BLaER1 (cell line): Measurements from ENCODE around the gene OLFML2B.

Source experiments
- H3K27ac ChIP-seq: shearing (Covaris generic); formaldehyde crosslinking; 2 replicates; pipeline ENCODE4 v1.8.1; 2022
- H3K27me3 ChIP-seq: shearing (Covaris generic); formaldehyde crosslinking; 2 replicates; pipeline ENCODE4 v1.8.1; 2022
- H3K36me3 ChIP-seq: shearing (Covaris generic); formaldehyde crosslinking; 2 replicates; pipeline ENCODE4 v1.8.1; 2022
- H3K4me1 ChIP-seq: shearing (Covaris generic); formaldehyde crosslinking; 2 replicates; pipeline ENCODE4 v1.8.1; 2022
- H3K4me2 ChIP-seq: shearing (Covaris generic); formaldehyde crosslinking; 2 replicates; pipeline ENCODE4 v1.8.1; 2022
- H3K4me3 ChIP-seq: shearing (Covaris generic); formaldehyde crosslinking; 2 replicates; pipeline ENCODE4 v1.8.1; 2022
- H3K9ac ChIP-seq: shearing (Covaris generic); formaldehyde crosslinking; 2 replicates; pipeline ENCODE4 v1.8.1; 2022
- H3K9me3 ChIP-seq: shearing (Covaris generic); formaldehyde crosslinking; 2 replicates; pipeline ENCODE4 v1.8.1; 2022
- H4K20me1 ChIP-seq: shearing (Covaris generic); formaldehyde crosslinking; 2 replicates; pipeline ENCODE4 v1.8.1; 2022
- Cebpa-rat ChIP-seq: shearing (Covaris generic); IDR thresholded peaks from 2 replicates; pipeline ENCODE4 v1.8.1; 2022

The OLFML2B gene

GRCh38 chr1:161998811-161999210, 24.9 kb downstream of the OLFML2B start:
- H3K9me3 ChIP-seq = no peaks in the 10 kb centered on the region
- H3K27ac ChIP-seq = no peak overlapping the region
- TF ChIP-seq Cebpa-rat = no peak
- no peaks in the 10 kb centered on the region for H3K36me3 ChIP-seq
- H3K27me3 ChIP-seq = no peaks in the 10 kb centered on the region
- H3K4me3 ChIP-seq = no peak overlapping the region
- no peaks in the 10 kb centered on the region for H4K20me1 ChIP-seq
- peaks cover 26% of the 10 kb centered on the region for H3K4me1 ChIP-seq
- H3K9ac ChIP-seq = no peak overlapping the region
- H3K4me2 ChIP-seq = peak overlapping the region; percentile 3; the same call in 1 of the 2 replicates

GRCh38 chr1:161997152-161997551, 26.5 kb downstream of the OLFML2B start:
- TF ChIP-seq Cebpa-rat = no peak
- Histone ChIP-seq H3K4me2 (no peak overlapping the region), H3K9me3 (peaks cover 14% of the 10 kb centered on the region), H3K36me3 (no peaks in the 10 kb centered on the region), H3K9ac (no peak overlapping the region), H3K4me3 (no peak overlapping the region), H4K20me1 (no peaks in the 10 kb centered on the region), H3K27me3 (no peaks in the 10 kb centered on the region), H3K4me1 (peaks cover 13% of the 10 kb centered on the region; the same call in 1 of the 2 replicates), H3K27ac (no peak overlapping the region)

- H4K20me1 ChIP-seq = no peaks in the 10 kb centered on the region
- H3K9ac ChIP-seq = no peak overlapping the region
- H3K36me3 ChIP-seq = no peaks in the 10 kb centered on the region
- H3K4me2 ChIP-seq = no peak overlapping the region
- H3K27ac ChIP-seq = no peak overlapping the region
- H3K9me3 ChIP-seq = peaks cover 27% of the 10 kb centered on the region
- no peak for TF ChIP-seq Cebpa-rat
- peaks cover 8% of the 10 kb centered on the region; the same call in 1 of the 2 replicates for H3K4me1 ChIP-seq
- H3K4me3 ChIP-seq = no peak overlapping the region
- no peaks in the 10 kb centered on the region for H3K27me3 ChIP-seq
Measured at GRCh38 chr1:161994175-161994668, 29.4 kb downstream of the OLFML2B start.

- peaks cover 27% of the 10 kb centered on the region for H3K9me3 ChIP-seq
- no peak overlapping the region for H3K27ac ChIP-seq
- H3K4me1 ChIP-seq = peaks cover 3% of the 10 kb centered on the region; the same call in 1 of the 2 replicates
- TF ChIP-seq Cebpa-rat = no peak
- H3K36me3 ChIP-seq = no peaks in the 10 kb centered on the region
- H3K27me3 ChIP-seq = no peaks in the 10 kb centered on the region
- H3K4me3 ChIP-seq = no peak overlapping the region
- H3K9ac ChIP-seq = no peak overlapping the region
- H3K4me2 ChIP-seq = no peak overlapping the region
- no peaks in the 10 kb centered on the region for H4K20me1 ChIP-seq
Measured at GRCh38 chr1:161993576-161993975, 30.1 kb downstream of the OLFML2B start.

GRCh38 chr1:161989786-161990185, 33.9 kb downstream of the OLFML2B start:
- Histone ChIP-seq H3K4me2 (no peak overlapping the region), H3K9ac (no peak overlapping the region), H3K36me3 (no peaks in the 10 kb centered on the region), H3K9me3 (peaks cover 40% of the 10 kb centered on the region), H3K4me3 (no peak overlapping the region), H3K27ac (no peak overlapping the region), H4K20me1 (no peaks in the 10 kb centered on the region), H3K4me1 (no peaks in the 10 kb centered on the region), H3K27me3 (no peaks in the 10 kb centered on the region)
- TF ChIP-seq Cebpa-rat = no peak

- TF ChIP-seq Cebpa-rat = no peak
- H3K4me3 ChIP-seq = no peak overlapping the region
- no peak overlapping the region for H3K27ac ChIP-seq
- no peaks in the 10 kb centered on the region for H3K27me3 ChIP-seq
- H4K20me1 ChIP-seq = no peaks in the 10 kb centered on the region
- no peak overlapping the region for H3K4me2 ChIP-seq
- H3K9me3 ChIP-seq = peaks cover 40% of the 10 kb centered on the region
- H3K36me3 ChIP-seq = no peaks in the 10 kb centered on the region
- no peak overlapping the region for H3K9ac ChIP-seq
- H3K4me1 ChIP-seq = no peaks in the 10 kb centered on the region
Measured at GRCh38 chr1:161989108-161989507, 34.6 kb downstream of the OLFML2B start.

- Histone ChIP-seq H3K9me3 (peaks cover 39% of the 10 kb centered on the region), H3K4me3 (no peak overlapping the region), H3K4me1 (no peaks in the 10 kb centered on the region), H3K27me3 (no peaks in the 10 kb centered on the region), H3K36me3 (no peaks in the 10 kb centered on the region), H4K20me1 (no peaks in the 10 kb centered on the region), H3K9ac (no peak overlapping the region), H3K4me2 (no peak overlapping the region), H3K27ac (no peak overlapping the region)
- no peak for TF ChIP-seq Cebpa-rat
Measured at GRCh38 chr1:161988413-161988812, 35.3 kb downstream of the OLFML2B start.

- no peak overlapping the region for H3K9ac ChIP-seq
- peaks cover 34% of the 10 kb centered on the region for H3K9me3 ChIP-seq
- no peak overlapping the region for H3K4me3 ChIP-seq
- no peaks in the 10 kb centered on the region for H4K20me1 ChIP-seq
- H3K4me2 ChIP-seq = no peak overlapping the region
- no peaks in the 10 kb centered on the region for H3K27me3 ChIP-seq
- no peaks in the 10 kb centered on the region for H3K4me1 ChIP-seq
- H3K36me3 ChIP-seq = no peaks in the 10 kb centered on the region
- TF ChIP-seq Cebpa-rat = no peak
- H3K27ac ChIP-seq = no peak overlapping the region
Measured at GRCh38 chr1:161987872-161988271, 35.8 kb downstream of the OLFML2B start.

GRCh38 chr1:161987303-161987702, 36.4 kb downstream of the OLFML2B start:
- H3K4me2 ChIP-seq = no peak overlapping the region
- no peaks in the 10 kb centered on the region for H4K20me1 ChIP-seq
- H3K9ac ChIP-seq = no peak overlapping the region
- no peaks in the 10 kb centered on the region for H3K36me3 ChIP-seq
- no peaks in the 10 kb centered on the region for H3K4me1 ChIP-seq
- TF ChIP-seq Cebpa-rat = no peak
- no peaks in the 10 kb centered on the region for H3K27me3 ChIP-seq
- peaks cover 28% of the 10 kb centered on the region for H3K9me3 ChIP-seq
- H3K4me3 ChIP-seq = no peak overlapping the region
- H3K27ac ChIP-seq = no peak overlapping the region

- no peak for TF ChIP-seq Cebpa-rat
- no peaks in the 10 kb centered on the region for H3K36me3 ChIP-seq
- H3K27ac ChIP-seq = no peak overlapping the region
- no peaks in the 10 kb centered on the region for H3K27me3 ChIP-seq
- no peak overlapping the region for H3K4me3 ChIP-seq
- H3K9ac ChIP-seq = no peak overlapping the region
- H3K4me2 ChIP-seq = no peak overlapping the region
- H3K9me3 ChIP-seq = peaks cover 18% of the 10 kb centered on the region
- peaks cover under 1% of the 10 kb centered on the region; the same call in 1 of the 2 replicates for H3K4me1 ChIP-seq
- no peaks in the 10 kb centered on the region for H4K20me1 ChIP-seq
Measured at GRCh38 chr1:161986328-161986727, 37.3 kb downstream of the OLFML2B start.

GRCh38 chr1:161985301-161985822, 38.3 kb downstream of the OLFML2B start:
- no peak for TF ChIP-seq Cebpa-rat
- Histone ChIP-seq H3K9me3 (peaks cover 13% of the 10 kb centered on the region; the same call in 1 of the 2 replicates), H3K4me1 (peaks cover 7% of the 10 kb centered on the region), H3K4me3 (no peak overlapping the region), H4K20me1 (no peaks in the 10 kb centered on the region), H3K36me3 (no peaks in the 10 kb centered on the region), H3K4me2 (no peak overlapping the region), H3K9ac (no peak overlapping the region), H3K27ac (no peak overlapping the region), H3K27me3 (no peaks in the 10 kb centered on the region)
